Endothelial cell of hepatic sinusoid (primary cell): ENCODE data around the gene SMARCA4.
"Not testable (repeated sequence)": the region's sequence is repeated elsewhere in the genome, so short reads cannot be mapped to it uniquely, and the experiment has no call there.

Experiments
- in situ Hi-C: cut with HindIII; loops from 2 replicates; pipeline ENCODE4 v1.10.0; 2017; ENCODE audit warnings: low sequenced_read_pairs

The SMARCA4 gene

DNA sequence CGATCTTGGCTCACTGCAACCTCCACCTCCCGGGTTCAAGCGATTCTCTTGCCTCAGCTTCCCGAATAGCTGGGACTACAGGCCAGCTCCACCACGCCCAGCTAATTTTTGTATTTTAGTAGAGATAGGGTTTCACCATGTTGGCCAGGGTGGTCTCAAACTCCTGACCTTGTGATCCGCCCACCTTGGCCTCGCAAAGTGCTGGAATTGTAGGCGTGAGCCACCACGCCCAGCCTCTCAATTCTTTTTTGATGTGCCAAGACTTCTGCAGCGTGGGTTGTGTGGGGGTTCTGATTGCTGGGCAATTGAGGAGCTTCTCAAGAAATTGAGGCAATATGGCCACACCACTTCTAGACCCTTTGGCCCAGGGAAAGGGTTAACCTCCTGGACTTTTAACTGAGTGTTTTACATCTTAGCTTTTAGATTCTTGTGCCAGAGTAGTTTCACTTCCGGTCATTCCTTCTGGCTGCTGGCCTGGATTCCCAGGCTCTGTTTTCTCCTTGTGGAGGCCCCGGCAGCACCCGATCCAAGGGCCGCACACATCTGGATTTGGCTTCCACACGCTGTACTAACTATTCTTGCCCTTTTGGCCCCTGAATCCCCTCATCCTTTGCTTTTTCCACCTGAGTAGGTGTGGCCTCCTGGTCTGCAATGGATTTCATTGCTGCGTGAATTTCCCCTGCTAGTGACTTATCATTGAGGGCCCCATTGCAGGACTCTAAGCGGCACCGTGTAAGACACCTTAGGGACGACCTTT, 14.7 kb downstream of the SMARCA4 start:
- in situ Hi-C loops = no loop called here

DNA sequence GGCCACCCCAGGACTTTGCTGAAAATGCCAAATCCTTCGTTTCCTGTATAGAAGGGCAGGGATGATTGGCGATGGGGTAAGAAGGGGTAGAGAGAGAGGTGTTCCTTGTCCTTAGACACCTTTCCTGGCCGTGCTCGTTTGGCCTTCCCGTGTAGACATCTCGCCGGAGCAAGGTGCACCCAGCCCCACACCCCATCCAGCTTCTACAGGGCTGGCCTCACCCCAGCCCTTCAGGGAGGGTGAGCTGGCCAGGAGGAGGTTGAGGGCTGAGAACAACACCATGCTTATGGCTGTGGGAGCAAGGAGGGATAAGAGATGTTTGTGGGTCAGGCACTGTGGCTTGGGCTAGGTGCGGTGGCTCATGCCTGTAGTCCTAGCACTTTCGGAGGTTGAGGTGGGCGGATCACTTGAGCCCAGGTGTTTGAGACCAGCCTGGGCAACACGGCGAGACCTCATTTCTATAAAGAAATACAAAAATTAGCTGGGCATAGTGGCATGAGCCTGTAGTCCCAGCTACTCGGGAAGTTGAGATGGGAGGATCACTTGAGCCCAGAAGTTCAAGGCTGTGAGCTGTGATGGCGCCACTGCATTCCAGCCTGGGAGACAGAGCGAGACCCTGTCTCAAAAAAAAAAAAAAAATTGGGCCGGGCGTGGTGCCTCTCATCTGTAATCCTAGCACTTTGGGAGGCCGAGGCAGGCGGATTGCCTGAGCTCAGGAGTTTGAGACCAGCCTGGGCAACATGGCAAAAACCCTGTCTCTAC, 15.5 kb downstream of the SMARCA4 start:
- in situ Hi-C loops = no loop called here

DNA sequence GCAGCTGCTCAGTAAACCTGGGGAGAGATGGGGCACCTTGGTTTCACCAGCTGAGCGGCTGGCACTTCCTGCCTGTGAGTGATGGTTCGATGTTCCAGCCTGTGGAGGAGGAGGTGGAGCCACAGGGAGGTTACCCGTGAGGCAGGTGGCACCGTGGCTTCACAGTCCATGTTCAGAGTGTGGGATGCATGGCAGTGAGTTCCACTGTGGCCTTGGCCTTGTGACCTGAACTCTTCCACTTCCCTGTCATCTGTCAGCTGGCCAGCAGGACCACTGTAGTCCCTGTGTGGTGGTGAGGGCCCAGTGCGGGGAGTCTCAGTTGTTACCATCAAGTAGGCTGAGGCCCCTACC, 16.9 kb downstream of the SMARCA4 start:
- in situ Hi-C loops = no loop called here

DNA sequence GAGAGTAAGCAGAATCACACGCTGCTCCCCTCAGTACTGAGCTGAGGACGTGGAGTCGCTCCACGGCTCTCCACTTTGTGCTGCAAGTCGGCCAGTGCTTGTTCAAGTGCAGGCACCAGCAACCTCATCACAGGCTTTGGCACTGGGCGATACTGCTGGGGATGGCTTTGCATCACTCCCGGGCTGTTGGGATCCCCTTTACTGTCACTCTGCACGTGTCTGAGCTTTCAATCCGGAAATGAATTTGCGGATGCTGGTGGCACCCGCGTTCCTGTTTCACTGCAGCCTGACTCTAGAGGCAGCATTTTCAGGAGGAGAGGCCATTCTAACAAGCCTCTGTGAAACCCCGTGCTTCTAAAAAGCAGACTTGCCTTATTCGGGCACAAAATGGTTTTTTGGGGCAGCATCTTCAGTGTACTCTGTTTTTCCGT, 19.1 kb downstream of the SMARCA4 start:
- in situ Hi-C loops = no loop called here

DNA sequence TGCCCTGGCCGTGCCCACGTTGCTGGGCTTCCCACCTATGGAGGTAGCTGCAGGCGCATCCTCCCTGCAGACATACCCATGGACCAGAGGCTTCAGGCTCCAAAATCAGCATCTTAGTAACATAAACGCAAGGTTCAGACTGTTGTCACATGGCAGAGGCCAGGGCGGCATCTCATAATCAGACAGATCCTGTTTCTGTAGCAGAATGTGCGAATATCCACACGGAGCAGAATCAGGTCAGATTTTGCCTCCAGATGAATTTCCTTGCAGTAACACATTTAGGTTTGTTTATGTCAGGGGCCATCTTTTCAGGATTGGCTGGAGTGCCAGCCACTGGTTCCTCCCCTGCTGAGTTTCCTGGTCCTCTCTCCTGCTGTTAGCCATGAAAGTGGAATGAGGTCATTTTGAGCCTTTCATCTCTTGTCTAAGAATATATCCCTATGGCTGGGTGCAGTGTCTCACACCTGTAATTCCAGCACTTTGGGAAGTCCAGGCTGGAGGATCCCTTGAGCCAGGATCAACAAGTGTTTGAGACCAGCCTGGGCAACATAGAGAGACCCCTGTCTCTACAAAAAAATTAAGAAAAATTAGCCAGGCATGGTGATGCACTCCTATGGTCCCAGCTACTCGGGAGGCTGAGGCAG, 20.5 kb downstream of the SMARCA4 start:
- in situ Hi-C loops = no loop called here

DNA sequence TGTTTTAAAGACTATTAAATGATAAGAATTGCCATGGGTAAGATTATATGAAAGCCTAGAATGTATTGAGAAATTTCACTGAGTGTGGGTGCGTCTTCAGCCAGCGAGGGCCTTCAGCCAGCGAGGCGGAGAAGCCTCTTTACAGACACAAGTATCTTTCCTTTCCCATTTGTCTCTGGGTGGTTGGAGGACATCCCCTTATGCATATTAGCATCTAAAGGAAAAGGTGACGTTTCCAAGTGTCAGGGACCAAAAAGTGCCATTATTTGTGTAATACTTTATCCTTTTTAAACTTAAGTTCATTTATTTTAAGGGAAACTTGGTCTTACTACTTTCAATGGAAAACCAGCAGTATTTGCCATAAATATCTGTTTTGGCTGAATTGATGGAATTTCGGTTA, 22.2 kb downstream of the SMARCA4 start:
- in situ Hi-C loops = no loop called here

DNA sequence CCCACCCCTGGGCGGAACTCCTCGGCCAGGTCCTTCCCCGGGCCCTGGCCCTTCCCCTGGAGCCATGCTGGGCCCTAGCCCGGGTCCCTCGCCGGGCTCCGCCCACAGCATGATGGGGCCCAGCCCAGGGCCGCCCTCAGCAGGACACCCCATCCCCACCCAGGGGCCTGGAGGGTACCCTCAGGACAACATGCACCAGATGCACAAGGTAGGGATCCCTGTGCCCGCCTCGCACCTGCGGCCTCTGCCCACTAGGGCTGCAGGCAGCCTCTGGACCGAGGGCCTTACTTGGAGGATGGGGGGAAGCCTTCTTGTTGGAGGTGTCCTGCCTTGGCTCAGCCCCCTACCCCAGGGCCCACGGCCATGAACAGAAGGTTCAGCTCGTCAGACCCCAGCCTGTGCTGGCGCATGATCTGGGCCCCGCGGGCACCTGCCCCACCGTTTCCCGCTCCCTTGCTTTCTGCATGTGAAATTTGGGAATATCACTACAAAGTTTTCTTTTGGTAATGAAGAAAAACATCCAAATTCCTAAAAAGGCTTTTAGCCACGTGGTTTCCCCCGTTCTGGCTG, 23.4 kb downstream of the SMARCA4 start:
- in situ Hi-C loops = no loop called here

DNA sequence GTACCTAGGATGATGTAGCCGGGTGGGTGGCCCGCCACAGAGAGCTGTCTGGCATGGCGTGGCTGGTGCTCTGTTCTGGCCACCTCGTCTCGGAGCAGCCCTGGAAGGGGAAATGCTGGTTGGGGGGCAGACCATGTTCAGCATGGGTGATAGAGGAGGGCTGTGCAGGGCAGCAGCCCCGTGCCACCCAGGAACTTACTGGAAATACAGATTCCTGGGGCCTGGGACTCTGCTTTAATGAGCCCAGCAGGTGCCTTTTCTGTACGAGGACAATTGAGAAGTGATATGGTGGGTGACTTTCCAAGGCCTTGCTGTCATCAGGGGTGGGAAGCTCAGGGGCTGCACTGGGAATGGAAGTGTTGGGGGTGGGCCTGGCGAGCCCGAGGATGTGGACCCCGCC, 24.7 kb downstream of the SMARCA4 start:
- in situ Hi-C loops = loop anchor here (5.0 kb wide), 3 partner anchors 42 to 108 kb away; no protein-coding TSS in a partner anchor

DNA sequence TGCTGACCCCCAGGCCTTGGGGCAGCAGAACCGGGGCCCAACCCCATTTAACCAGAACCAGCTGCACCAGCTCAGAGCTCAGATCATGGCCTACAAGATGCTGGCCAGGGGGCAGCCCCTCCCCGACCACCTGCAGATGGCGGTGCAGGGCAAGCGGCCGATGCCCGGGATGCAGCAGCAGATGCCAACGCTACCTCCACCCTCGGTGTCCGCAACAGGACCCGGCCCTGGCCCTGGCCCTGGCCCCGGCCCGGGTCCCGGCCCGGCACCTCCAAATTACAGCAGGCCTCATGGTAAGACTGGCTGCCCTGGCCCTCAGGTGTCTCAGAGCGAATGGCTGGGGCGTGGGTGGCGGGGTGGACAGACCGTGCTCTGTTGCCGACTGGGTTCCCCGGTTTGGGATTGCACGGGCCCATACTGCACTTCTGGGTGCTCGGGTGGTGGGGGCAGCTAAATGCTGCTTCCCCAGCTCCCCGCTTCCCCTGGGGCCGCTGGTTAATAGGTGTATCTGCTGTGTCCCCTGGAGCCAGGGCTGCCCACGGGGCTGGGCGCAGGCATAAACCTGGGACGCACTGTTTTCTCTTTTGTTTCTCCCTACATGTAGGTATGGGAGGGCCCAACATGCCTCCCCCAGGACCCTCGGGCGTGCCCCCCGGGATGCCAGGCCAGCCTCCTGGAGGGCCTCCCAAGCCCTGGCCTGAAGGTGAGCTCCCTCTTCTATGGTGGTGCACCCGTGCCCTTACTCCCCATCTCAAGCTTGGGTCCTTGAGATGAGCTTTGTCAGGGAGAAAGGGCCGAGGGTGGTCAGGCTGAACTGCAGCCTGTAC, 25.7 kb downstream of the SMARCA4 start:
- in situ Hi-C loops = loop anchor here (5.0 kb wide), 3 partner anchors 41 to 109 kb away; no protein-coding TSS in a partner anchor

DNA sequence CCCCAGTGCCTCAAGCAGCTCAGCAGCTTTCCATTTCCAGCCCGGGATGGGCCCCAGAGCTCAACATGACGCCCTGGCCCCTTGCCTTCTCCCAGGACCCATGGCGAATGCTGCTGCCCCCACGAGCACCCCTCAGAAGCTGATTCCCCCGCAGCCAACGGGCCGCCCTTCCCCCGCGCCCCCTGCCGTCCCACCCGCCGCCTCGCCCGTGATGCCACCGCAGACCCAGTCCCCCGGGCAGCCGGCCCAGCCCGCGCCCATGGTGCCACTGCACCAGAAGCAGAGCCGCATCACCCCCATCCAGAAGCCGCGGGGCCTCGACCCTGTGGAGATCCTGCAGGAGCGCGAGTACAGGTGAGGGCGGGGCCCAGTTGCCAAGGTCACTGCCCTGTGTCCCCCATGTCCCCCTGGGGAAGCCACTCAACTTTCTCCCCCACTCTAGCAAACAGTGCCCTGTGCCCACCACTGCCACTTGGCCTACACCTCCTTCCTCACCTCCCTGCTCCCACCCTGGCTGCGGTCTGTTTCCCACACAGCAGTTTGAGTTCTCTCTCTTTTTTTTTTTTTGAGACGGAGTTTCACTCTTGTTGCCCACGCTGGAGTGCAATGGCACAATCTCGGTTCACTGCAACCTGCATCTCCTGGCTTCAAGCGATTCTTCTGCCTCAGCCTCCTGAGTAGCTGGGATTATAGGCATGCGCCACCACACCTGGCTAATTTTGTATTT, 26.9 kb downstream of the SMARCA4 start:
- in situ Hi-C loops = loop anchor here (5.0 kb wide), 3 partner anchors 40 to 110 kb away; no protein-coding TSS in a partner anchor

DNA sequence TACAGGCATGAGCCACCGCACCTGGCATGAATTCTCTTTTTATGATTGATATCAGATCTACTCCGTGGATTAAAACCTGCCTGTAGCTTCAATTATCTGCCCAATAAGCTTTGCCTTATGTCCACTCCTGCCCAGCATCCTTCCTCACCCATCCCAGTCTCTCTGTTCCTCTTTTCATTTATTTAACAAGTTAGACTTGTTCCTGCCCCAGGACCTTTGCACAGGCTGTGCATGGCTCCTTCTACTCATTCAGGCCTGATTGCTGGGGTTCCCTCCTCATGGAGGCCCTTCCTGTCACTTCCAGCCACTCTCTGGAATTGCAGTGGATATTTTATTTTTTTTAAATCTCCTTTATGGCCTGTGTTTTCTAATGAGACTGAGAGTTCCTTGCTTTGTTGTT, 27.6 kb downstream of the SMARCA4 start:
- in situ Hi-C loops = loop anchor here (5.0 kb wide), 3 partner anchors 39 to 111 kb away; no protein-coding TSS in a partner anchor

DNA sequence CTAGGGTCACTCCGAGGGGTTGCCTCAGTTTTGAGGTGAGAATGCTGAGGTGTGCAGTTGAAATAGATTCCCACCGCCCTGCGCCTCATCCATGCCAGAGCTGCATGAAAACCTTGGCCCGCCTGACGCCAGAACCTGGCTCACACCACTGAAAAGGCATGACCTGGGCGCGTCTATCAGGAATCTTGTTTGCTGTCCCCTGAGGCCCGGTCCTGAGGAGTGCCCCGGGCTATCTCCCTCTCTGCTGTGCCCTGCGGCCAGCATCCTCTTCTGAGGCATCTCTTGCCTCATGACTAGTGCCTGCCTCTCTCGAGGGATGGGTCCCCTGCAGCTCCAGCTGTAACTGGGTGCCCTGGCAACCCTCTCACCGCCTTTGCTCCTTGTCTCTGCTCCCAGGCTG, 28.1 kb downstream of the SMARCA4 start:
- in situ Hi-C loops = loop anchor here (5.0 kb wide), 3 partner anchors 38 to 112 kb away; no protein-coding TSS in a partner anchor

DNA sequence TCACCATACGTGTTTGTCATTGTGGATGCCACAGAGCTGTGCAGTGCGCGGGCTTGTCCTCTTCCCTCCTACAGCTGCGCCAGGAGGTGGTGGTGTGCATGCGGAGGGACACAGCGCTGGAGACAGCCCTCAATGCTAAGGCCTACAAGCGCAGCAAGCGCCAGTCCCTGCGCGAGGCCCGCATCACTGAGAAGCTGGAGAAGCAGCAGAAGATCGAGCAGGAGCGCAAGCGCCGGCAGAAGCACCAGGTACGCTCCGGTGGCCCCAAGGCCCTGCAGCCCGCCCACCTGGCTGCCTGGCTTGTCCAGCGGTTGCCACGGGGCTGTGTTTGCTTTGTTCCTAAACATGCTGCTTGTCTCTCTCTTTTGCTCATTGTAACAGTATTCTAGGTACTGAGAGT, 30.2 kb downstream of the SMARCA4 start:
- in situ Hi-C loops = no loop called here

DNA sequence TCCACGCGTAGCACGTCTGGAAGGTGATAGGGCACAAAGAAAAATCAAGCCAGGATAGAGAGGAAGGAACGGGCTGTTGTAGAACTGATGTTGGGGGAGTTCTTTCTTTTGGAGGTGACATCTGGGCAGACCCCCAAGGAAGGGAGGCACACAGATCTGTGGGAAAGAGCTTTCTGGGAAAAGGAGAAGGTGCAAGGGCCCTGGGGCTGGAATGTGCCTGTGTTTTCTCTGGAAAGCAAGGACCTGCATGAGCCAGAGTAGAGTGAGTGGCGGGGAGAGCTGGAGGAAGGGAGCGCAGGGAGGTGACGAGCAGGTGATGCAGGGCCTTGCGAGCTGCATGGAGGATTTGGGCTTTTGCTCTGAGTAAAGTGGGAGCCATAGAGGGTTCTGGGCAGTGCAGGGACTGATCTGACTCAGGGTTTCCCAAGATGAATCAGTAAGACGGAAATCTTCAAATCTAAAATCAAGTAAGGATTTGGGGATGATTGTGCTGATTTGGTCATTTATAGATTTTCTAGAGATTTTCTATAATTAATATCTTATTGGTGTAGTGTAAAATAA, 30.8 kb downstream of the SMARCA4 start:
- in situ Hi-C loops = no loop called here

DNA sequence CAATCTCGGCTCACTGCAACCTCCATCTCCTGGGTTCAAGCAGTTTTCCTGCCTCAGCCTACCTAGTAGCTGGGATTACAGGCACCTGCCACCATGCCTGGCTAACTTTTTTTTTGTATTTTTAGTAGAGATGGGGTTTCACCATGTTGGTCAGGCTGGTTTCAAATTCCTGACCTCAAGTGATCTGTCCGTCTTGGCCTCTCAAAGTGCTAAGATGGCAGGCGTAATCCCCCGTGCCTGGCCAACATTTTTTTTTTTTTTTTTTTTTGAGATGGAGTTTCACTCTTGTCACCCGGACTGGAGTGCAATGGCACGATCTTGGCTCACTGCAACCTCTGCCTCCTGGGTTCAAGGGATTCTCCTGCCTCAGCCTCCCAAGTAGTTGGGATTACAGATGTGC, 31.3 kb downstream of the SMARCA4 start:
- in situ Hi-C loops = not testable (repeated sequence)

DNA sequence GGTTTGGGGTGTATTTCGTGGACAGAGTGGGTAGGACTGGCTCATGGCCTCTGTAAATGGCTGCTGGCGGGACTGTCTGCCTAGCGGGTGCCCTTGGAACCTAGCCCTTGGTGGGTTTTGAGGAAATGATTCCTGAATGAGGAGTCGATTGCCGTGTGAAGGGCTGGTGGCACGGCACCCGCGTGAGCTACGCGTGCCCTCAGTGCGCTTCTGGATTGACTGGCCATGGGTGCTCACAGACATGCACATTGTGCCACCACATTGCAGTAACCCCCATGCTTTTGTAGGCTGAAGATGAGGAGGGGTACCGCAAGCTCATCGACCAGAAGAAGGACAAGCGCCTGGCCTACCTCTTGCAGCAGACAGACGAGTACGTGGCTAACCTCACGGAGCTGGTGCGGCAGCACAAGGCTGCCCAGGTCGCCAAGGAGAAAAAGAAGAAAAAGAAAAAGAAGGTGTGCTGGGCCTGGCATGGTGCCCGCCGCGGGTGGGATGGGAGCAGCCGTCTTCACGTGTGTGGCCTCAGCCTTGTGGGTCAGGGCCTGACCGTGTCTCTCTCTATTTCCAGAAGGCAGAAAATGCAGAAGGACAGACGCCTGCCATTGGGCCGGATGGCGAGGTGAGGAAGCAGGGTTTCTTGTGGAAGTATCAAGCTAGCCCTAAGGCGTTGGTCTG, 35.2 kb downstream of the SMARCA4 start:
- in situ Hi-C loops = no loop called here

DNA sequence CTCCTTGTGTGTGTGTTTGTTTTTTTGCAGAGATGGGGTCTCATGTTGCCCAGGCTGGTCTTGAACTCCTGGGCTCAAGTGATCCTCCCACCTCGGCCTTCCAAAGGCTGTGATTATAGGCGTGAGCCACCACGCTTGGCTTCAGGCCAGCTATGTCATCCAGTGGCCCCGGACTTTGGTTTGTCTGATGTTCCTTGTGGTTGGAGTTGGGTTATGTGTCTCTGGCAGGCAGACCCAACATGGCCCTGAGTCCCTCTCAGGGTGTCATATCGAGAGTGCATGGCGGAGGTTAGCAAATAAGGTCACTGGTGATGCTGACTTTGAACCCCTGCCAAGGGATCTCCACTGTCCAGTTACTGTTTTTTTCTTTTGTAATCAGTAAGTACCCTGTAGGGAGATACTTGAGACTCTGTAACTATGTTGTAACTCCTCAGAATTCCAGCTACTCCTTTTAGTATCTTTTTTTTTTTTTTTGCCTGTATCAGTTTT, 37.3 kb downstream of the SMARCA4 start:
- in situ Hi-C loops = no loop called here

DNA sequence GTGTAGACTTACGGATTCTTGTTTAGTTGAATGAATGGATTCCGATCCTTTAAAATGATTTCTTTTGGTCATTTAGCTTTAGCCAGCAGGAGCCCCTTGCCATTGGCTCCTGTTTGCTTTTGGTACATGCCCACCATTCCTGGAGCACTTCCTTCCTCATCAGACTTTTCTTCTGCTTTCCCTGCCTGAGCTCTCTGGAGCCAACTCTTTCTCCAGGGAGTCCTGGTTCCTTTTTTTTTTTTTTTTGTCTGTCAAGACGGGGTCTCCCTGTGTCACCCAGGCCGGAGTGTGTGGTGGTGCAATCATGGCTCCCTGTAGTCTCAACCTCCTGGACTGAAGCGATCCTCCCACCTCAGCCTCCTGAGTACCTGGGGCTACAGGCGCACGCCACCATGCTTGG, 37.8 kb downstream of the SMARCA4 start:
- in situ Hi-C loops = no loop called here

DNA sequence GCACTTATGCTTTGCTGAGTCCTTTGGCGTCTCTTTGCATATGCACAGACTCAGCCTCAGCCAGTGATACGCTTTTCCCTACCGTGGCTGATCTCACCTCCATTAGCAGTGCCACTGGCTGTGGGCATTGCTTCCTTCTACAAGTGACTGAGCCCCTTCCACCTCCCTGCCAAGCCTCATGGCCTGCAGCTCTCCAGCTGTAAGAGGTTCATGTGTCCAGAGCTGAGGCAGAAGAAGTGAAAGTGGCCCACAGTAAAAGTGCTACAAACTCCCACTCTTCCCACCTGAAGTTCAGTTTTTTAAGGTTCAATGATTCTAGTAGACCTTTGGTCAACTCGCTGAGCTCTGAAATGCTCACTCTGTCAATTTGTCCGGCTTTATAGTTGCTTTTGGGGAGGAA, 44.7 kb downstream of the SMARCA4 start:
- in situ Hi-C loops = no loop called here
